Heart left ventricle (tissue), 16 donors: ENCODE data around the gene DAB2IP. TPM values are rescaled to one million over a fixed set of nuclear protein-coding genes. Genes with fewer than 3 reads are reported as not detected.

Experiments used
- ATAC-seq, 4 donors: fragments of 200-7000 bp; cut with Tn5 transposase; one replicate each; pipeline ENCODE4 v1.9.1; 2020 to 2022; ENCODE audit warnings: moderate library complexity in 4 of 4, mild to moderate bottlenecking in 3 of 4, moderate number of reproducible peaks in 1 of 4
- DNase-seq, 5 donors: peaks; one replicate each; pipeline ENCODE4 v3.0.0-alpha.2; 2020
- H3K27ac ChIP-seq, 12 donors: fragments of 200-600 bp; sonication (generic) in 4 of 12; one replicate each; pipeline versions ENCODE4 v1.5.0 to v1.8.0; 2016 to 2022; ENCODE audit warnings: mild to moderate bottlenecking in 2 of 12
- H3K27me3 ChIP-seq, 9 donors: fragments of 200-600 bp; sonication (generic) in 2 of 9; one replicate each; pipeline versions ENCODE4 v1.5.1 to v1.8.0; 2016 to 2022; ENCODE audit warnings: mild to moderate bottlenecking in 3 of 9
- H3K36me3 ChIP-seq, 9 donors: fragments of 200-600 bp; sonication (generic) in 2 of 9; one replicate each; pipeline versions ENCODE4 v1.5.0 to v1.8.0; 2018 to 2022; ENCODE audit warnings: mild to moderate bottlenecking in 2 of 9
- H3K4me1 ChIP-seq, 12 donors: fragments of 200-600 bp; sonication (generic) in 4 of 12; one replicate each; pipeline versions ENCODE4 v1.5.0 to v1.8.0; 2016 to 2022; ENCODE audit warnings: mild to moderate bottlenecking in 3 of 12
- H3K4me3 ChIP-seq, 12 donors: fragments of 200-600 bp; sonication (generic) in 4 of 12; one replicate each; pipeline versions ENCODE4 v1.5.0 to v1.8.0; 2017 to 2022; ENCODE audit warnings: mild to moderate bottlenecking in 9 of 12, moderate library complexity in 4 of 12
- H3K9me3 ChIP-seq, 12 donors: fragments of 200-600 bp; sonication (generic) in 4 of 12; one replicate each; pipeline versions ENCODE4 v1.5.0 to v1.8.0; 2016 to 2022; ENCODE audit warnings: mild to moderate bottlenecking in 1 of 12
- CTCF ChIP-seq, 12 donors: fragments of 200-600 bp; sonication (generic) in 4 of 12; IDR thresholded peaks; one replicate each; pipeline versions ENCODE4 v1.5.0 to v1.8.0; 2018 to 2022; ENCODE audit warnings: antibody characterized with exemption in 12 of 12, mild to moderate bottlenecking in 5 of 12
- POLR2A ChIP-seq, 2 donors: fragments of 450-650 bp; IDR thresholded peaks; one replicate each; pipeline ENCODE4 v1.6.1; 2017; ENCODE audit warnings: antibody characterized with exemption in 2 of 2, mild to moderate bottlenecking in 2 of 2, moderate library complexity in 2 of 2
- WGBS, 4 donors: extraction: QIAGEN DNeasy Blood & Tissue Kit in 2 of 4; methylation state at CpG; one replicate each; pipeline versions ENCODE4 v1.1.5 to v1.1.7; 2013 to 2018; 5-methylcytosine and 5-hydroxymethylcytosine counted together
- intact Hi-C, 10 donors: fragments of 100-400 bp; cut with DNase I; formaldehyde crosslinking; loops; one replicate each; pipeline versions ENCODE4 v1.11.1 to v1.14.2; 2022
- polyA plus RNA-seq, 2 donors: library from polyadenylated mRNA; stranded (reverse); fragments of 200-250 nt; gene quantifications; one replicate each; pipeline ENCODE4 v1.2.3, GENCODE V29; 2013
- total RNA-seq, 9 donors: library from RNA; depleted of rRNA in 2 of 9; stranded (reverse); fragments of >200 nt in 2 of 9; fragmentation: NEBNext Ultra II Directional in 3 of 9; extraction: Animal tissue kit (Norgen Biotek cat#: 25700) in 3 of 9; gene quantifications; one replicate each; pipeline versions ENCODE4 v1.1.0 to v1.2.4, GENCODE V29; 2016 to 2023
- donor health status: ischemic (EF 13 %, LVEDD 7.1; RV severe dilation, severe dysfunction).
- donor health status: healthy with polysubstance abuse.
- donor health status: DM: no; HTN: yes; CAD: no.
- donor health status: DM: no; HTN: no; CAD: no.
- donor health status: ischemic (EF 25% LVEDD 6.9; RV normal size, moderate dysfunction).
- donor health status: ischemic (EF 25% LVEDD 5.7; RV mildly dilated, moderate dysfunction).
- donor health status: healthy.
- donor health status: DM: yes; HTN: yes; CAD: no.
- donor health status: ischemic (EF 35%, LVEDD 5.7; RV mildly dilated, moderate dysfunction).
- donor health status: nonischemic (EF 11% LVEDD 7.7; RV severe dilation, severe dysfunction).
- donor health status: DM: yes; HTN: yes; CAD: no.
- donor health status: PGD.
- donor health status: ischemic (EF 29% LVEDD 5.4; RV normal size, mild dysfunction).
- donor health status: nonischemic (EF 23%, LVEDD 6.1; RV moderate dilation, normal function).

The DAB2IP gene
- total and polyA plus RNA-seq, 11 donors: 30.9 to 103 (median 52.6) TPM

- Histone ChIP-seq H3K36me3 (no peaks in the 10 kb centered on the region), H3K27me3 (no peaks in the 10 kb centered on the region), H3K4me1 (peaks cover 0 to 14% (median 1%) of the 10 kb centered on the region in 12 donors), H3K27ac (no peak overlapping the region), H3K4me3 (no peak overlapping the region), H3K9me3 (no peaks in the 10 kb centered on the region)
- TF ChIP-seq POLR2A (IDR thresholded peaks at IDR 0.05) (no peak), CTCF (IDR thresholded peaks at IDR 0.05) (no peak)
- intact Hi-C loops: no loop called here
- WGBS, 4 donors: 62 to 82% (median 80%) methylated on average over 24 to 34 of the region's 34 CpGs
- ATAC-seq (no peak), DNase-seq (peak in 1 of 5 donors; percentile 59)
Observed at GRCh38 chr9:121822093-121823085, 171.0 kb downstream of the DAB2IP start.

GRCh38 chr9:121823451-121824169, 172.2 kb downstream of the DAB2IP start:
- ATAC-seq (no peak), DNase-seq (no peak)
- 94 to 97% (median 95%) methylated on average over 13 of the region's 13 CpGs for WGBS, 4 donors
- intact Hi-C loops: no loop called here
- Histone ChIP-seq H3K9me3 (no peaks in the 10 kb centered on the region), H3K4me3 (no peak overlapping the region), H3K27me3 (no peaks in the 10 kb centered on the region), H3K27ac (no peak overlapping the region), H3K4me1 (peaks cover 0 to 14% (median 1%) of the 10 kb centered on the region in 12 donors), H3K36me3 (no peaks in the 10 kb centered on the region)
- TF ChIP-seq POLR2A (IDR thresholded peaks at IDR 0.05) (no peak), CTCF (IDR thresholded peaks at IDR 0.05) (no peak)

- no peaks in the 10 kb centered on the region for H3K9me3 ChIP-seq
- H3K4me1 ChIP-seq: peaks cover 0 to 9% (median 1%) of the 10 kb centered on the region in 12 donors
- WGBS, 4 donors: 71 to 91% (median 86%) methylated on average over 4 of the region's 4 CpGs
- no peak for TF ChIP-seq CTCF (IDR thresholded peaks at IDR 0.05)
- TF ChIP-seq POLR2A (IDR thresholded peaks at IDR 0.05): no peak
- no peak for DNase-seq
- no peaks in the 10 kb centered on the region for H3K27me3 ChIP-seq
- intact Hi-C loops: no loop called here
- H3K36me3 ChIP-seq: no peaks in the 10 kb centered on the region
- no peak overlapping the region for H3K27ac ChIP-seq
- H3K4me3 ChIP-seq: no peak overlapping the region
- no peak for ATAC-seq
Observed at GRCh38 chr9:121824651-121825030, 173.2 kb downstream of the DAB2IP start.
